ENCODE results near the gene EXOC6. TPM values are rescaled to one million over a fixed set of nuclear protein-coding genes. Genes with fewer than 3 reads are reported as not detected.

Gene EXOC6
- total and polyA plus RNA-seq, 2 of the 13 experiments (the other 11 are each of a cell fraction or from before 2014, with no cell fraction given), result 22.2 to 29.2 TPM

- in situ Hi-C loops (cut with HindIII; ENCODE audit: extremely low pct_ligation_motif_present, low pct_unique_long_range_greater_than_20kb) (no loop called here), intact Hi-C loops (cut with micrococcal nuclease; ENCODE audit: unreplicated experiment) (loop anchor here (10.0 kb wide), 1 partner anchor 136 kb away; no protein-coding TSS in a partner anchor)
- Histone ChIP-seq H3K27me3 (ENCODE audit: control insufficient read depth in 1 of 2, insufficient read depth in 2 of 2, low read length in 2 of 2) (no peaks in the 10 kb centered on the region), H3K9ac (ENCODE audit: insufficient read depth, low read depth, low read length) (no peak overlapping the region), H3K9me3 (ENCODE audit: low read length) (no peaks in the 10 kb centered on the region), H3K27ac (ENCODE audit: extremely low read length, insufficient read depth, low read length) (no peak overlapping the region), H3K36me3 (replicated peaks in 1 of 2; ENCODE audit: control insufficient read depth in 1 of 2, insufficient read depth in 2 of 2, low read length in 2 of 2) (no peaks in the 10 kb centered on the region; a peak in 1 of 5 replicates), H3K4me2 (ENCODE audit: low read depth, low read length) (no peak overlapping the region), H2AFZ (ENCODE audit: low read length) (no peak overlapping the region), H4K20me1 (ENCODE audit: insufficient read depth, low read length) (no peaks in the 10 kb centered on the region), H3K4me1 (ENCODE audit: insufficient read depth, low read length) (peaks cover 36% of the 10 kb centered on the region), H3K79me2 (ENCODE audit: insufficient read depth, low read length) (no peaks in the 10 kb centered on the region), H3K4me3 (replicated peaks in 1 of 3; ENCODE audit: insufficient read depth in 1 of 3, low read depth in 2 of 3, low read length in 3 of 3) (no peak overlapping the region)
- BruUV-seq (replicated peaks), result no TSS peak
- DNase-seq (ENCODE audit: low spot score) (peak; percentile 20), ATAC-seq (no peak), FAIRE-seq (no peak)
- ChIA-PET CTCF (ENCODE audit: low intra/inter-chr PET ratio, low total read pairs) (no interaction called here), POLR2A (no interaction called here)
- no peak for TF ChIP-seq ZNF724P (CRISPR knock-in tag; IDR thresholded peaks at IDR 0.05; ENCODE audit: borderline replicate concordance)
- TF ChIP-seq, protein P1, sequence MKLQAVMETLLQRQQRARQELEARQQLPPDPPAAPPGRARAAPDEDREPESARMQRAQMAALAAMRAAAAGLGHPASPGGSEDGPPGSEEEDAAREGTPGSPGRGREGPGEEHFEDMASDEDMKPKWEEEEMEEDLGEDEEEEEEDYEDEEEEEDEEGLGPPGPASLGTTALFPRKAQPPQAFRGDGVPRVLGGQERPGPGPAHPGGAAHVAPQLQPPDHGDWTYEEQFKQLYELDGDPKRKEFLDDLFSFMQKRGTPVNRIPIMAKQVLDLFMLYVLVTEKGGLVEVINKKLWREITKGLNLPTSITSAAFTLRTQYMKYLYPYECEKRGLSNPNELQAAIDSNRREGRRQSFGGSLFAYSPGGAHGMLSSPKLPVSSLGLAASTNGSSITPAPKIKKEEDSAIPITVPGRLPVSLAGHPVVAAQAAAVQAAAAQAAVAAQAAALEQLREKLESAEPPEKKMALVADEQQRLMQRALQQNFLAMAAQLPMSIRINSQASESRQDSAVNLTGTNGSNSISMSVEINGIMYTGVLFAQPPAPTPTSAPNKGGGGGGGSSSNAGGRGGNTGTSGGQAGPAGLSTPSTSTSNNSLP (IDR thresholded peaks at IDR 0.05; ENCODE audit: low read depth, low read length), result 0 out of 2 replicates have a peak, but pooled peaks have one; percentile 22
- TF ChIP-seq SIX4 (CRISPR knock-in tag; IDR thresholded peaks at IDR 0.05), result no peak
These were observed 182.1 kb downstream of the EXOC6 start for GRCh38 chr10:93030409-93030808.

- no TSS peak for BruUV-seq (replicated peaks)
- Histone ChIP-seq H3K36me3 (replicated peaks in 1 of 2; ENCODE audit: control insufficient read depth in 1 of 2, insufficient read depth in 2 of 2, low read length in 2 of 2) (no peaks in the 10 kb centered on the region), H3K4me3 (replicated peaks in 1 of 3; ENCODE audit: insufficient read depth in 1 of 3, low read depth in 2 of 3, low read length in 3 of 3) (no peak overlapping the region), H3K79me2 (ENCODE audit: insufficient read depth, low read length) (no peaks in the 10 kb centered on the region), H3K27ac (ENCODE audit: extremely low read length, insufficient read depth, low read length) (peak overlapping the region; percentile 79), H3K9me3 (ENCODE audit: low read length) (no peaks in the 10 kb centered on the region), H3K4me2 (ENCODE audit: low read depth, low read length) (peak overlapping the region; percentile 53), H3K27me3 (ENCODE audit: control insufficient read depth in 1 of 2, insufficient read depth in 2 of 2, low read length in 2 of 2) (no peaks in the 10 kb centered on the region), H2AFZ (ENCODE audit: low read length) (no peak overlapping the region), H4K20me1 (ENCODE audit: insufficient read depth, low read length) (no peaks in the 10 kb centered on the region), H3K9ac (ENCODE audit: insufficient read depth, low read depth, low read length) (peak overlapping the region; percentile 13; the same call in 1 of the 2 replicates), H3K4me1 (ENCODE audit: insufficient read depth, low read length) (peaks cover 36% of the 10 kb centered on the region)
- intact Hi-C loops (cut with micrococcal nuclease; ENCODE audit: unreplicated experiment), result loop anchor here (10.0 kb wide), 1 partner anchor 137 kb away; no protein-coding TSS in a partner anchor
- ChIA-PET CTCF (ENCODE audit: low intra/inter-chr PET ratio, low total read pairs) (no interaction called here), POLR2A (no interaction called here)
- peak; percentile 75 for ATAC-seq
- WGBS (ENCODE audit: low lambda C conversion rate), result 11% methylated on average over 5 of the region's 5 CpGs
- FAIRE-seq, result peak; percentile 55
- in situ Hi-C loops (cut with HindIII; ENCODE audit: extremely low pct_ligation_motif_present, low pct_unique_long_range_greater_than_20kb), result no loop called here
- DNase-seq (ENCODE audit: low spot score), result peak; percentile 28
- TF ChIP-seq CREBL2 (CRISPR knock-in tag; IDR thresholded peaks at IDR 0.05; ENCODE audit: borderline replicate concordance) (no peak), FOSL2 (CRISPR knock-in tag; IDR thresholded peaks at IDR 0.05) (peak; percentile 22; the same call in 1 of the 2 replicates), MED13 (CRISPR knock-in tag; IDR thresholded peaks at IDR 0.05) (no peak), MEIS2 (CRISPR knock-in tag; IDR thresholded peaks at IDR 0.05) (no peak), DZIP1 (CRISPR knock-in tag; IDR thresholded peaks at IDR 0.05) (no peak), TBL1XR1 (IDR thresholded peaks at IDR 0.05; ENCODE audit: borderline replicate concordance, low read length, partially characterized antibody) (no peak), CAMTA2 (CRISPR knock-in tag; IDR thresholded peaks at IDR 0.05; ENCODE audit: borderline replicate concordance) (no peak), ZNF770 (CRISPR knock-in tag; IDR thresholded peaks at IDR 0.05) (peak; percentile 99)
These were observed 183.9 kb downstream of the EXOC6 start for GRCh38 chr10:93032105-93032808.
